HepG2 (cell line): ENCODE results near the gene CADM1. TPM values are rescaled to one million over a fixed set of nuclear protein-coding genes. Genes with fewer than 3 reads are reported as not detected.

ENCODE experiments used
- ARID5B ChIP-seq: IDR thresholded peaks from 2 replicates; pipeline ENCODE4 v1.4.0; 2020; ENCODE audit warnings: mild to moderate bottlenecking, missing genetic modification reagents
- BHLHE40 ChIP-seq: IDR thresholded peaks from 2 replicates; pipeline ENCODE4 v1.6.1; 2011; ENCODE audit warnings: low read length, improper control_type of control experiment
- BORCS8-MEF2B ChIP-seq: sonication (generic); formaldehyde crosslinking; IDR thresholded peaks from 2 replicates; pipeline ENCODE4 v1.8.0; 2022; ENCODE audit warnings: mild to moderate bottlenecking, missing genetic modification reagents
- CREB1 ChIP-seq, 2 experiments: fragments of 450-650 bp in 1 of 2; IDR thresholded peaks; 2 replicates each; pipeline ENCODE4 v1.6.1; 2016 to 2017; ENCODE audit warnings: control low read depth in 1 of 2, mild to moderate bottlenecking in 1 of 2, missing compliant biosample characterization in 1 of 2, missing genetic modification characterization in 1 of 2
- HNF4G ChIP-seq, 2 experiments: sonication (generic) in 1 of 2; formaldehyde crosslinking in 1 of 2; IDR thresholded peaks; 2 replicates each; pipeline versions ENCODE4 v1.4.0 to v1.6.1; 2011 to 2020; ENCODE audit warnings: borderline replicate concordance in 2 of 2, low read depth in 2 of 2, mild to moderate bottlenecking in 2 of 2, low read length in 1 of 2, missing genetic modification reagents in 1 of 2, moderate library complexity in 1 of 2
- IRF2 ChIP-seq: IDR thresholded peaks from 2 replicates; pipeline ENCODE4 v1.6.1; 2018; ENCODE audit warnings: missing genetic modification reagents, missing compliant biosample characterization
- KLF12 ChIP-seq: sonication (generic); formaldehyde crosslinking; IDR thresholded peaks from 2 replicates; pipeline ENCODE4 v1.4.0; 2020; ENCODE audit warnings: missing genetic modification reagents, borderline replicate concordance
- NBN ChIP-seq: fragments of 450-650 bp; conservative IDR thresholded peaks from 2 replicates; pipeline ENCODE4 v1.6.1; 2017
- NR2C2 ChIP-seq: sonication (generic); formaldehyde crosslinking; IDR thresholded peaks from 2 replicates; pipeline ENCODE4 v1.4.0; 2020; ENCODE audit warnings: missing genetic modification reagents, mild to moderate bottlenecking, moderate library complexity, borderline replicate concordance
- SOX6 ChIP-seq, 2 experiments: fragments of 450-650 bp in 1 of 2; sonication (generic) in 1 of 2; formaldehyde crosslinking in 1 of 2; IDR thresholded peaks; 2 replicates each; pipeline versions ENCODE4 v1.4.0 to v1.6.1; 2017 to 2020; ENCODE audit warnings: antibody characterized with exemption in 1 of 2, mild to moderate bottlenecking in 1 of 2, missing genetic modification reagents in 1 of 2
- TFDP1 ChIP-seq: IDR thresholded peaks from 2 replicates; pipeline ENCODE4 v1.6.1; 2016; ENCODE audit warnings: missing compliant biosample characterization, missing genetic modification reagents, borderline replicate concordance
- ZFX ChIP-seq: sonication (generic); formaldehyde crosslinking; IDR thresholded peaks from 2 replicates; pipeline ENCODE4 v1.4.0; 2020; ENCODE audit warnings: mild to moderate bottlenecking, low read depth, missing genetic modification reagents, moderate library complexity
- ZMYM4 ChIP-seq: sonication (generic); formaldehyde crosslinking; IDR thresholded peaks from 2 replicates; pipeline ENCODE4 v1.8.1; 2023; ENCODE audit warnings: mild to moderate bottlenecking, missing genetic modification reagents
- ZNF24 ChIP-seq: fragments of 450-650 bp; IDR thresholded peaks from 2 replicates; pipeline ENCODE4 v1.6.1; 2017; ENCODE audit warnings: antibody characterized with exemption, mild to moderate bottlenecking
- ZNF260 ChIP-seq: sonication (generic); formaldehyde crosslinking; IDR thresholded peaks from 2 replicates; pipeline ENCODE4 v1.4.0; 2020; ENCODE audit warnings: missing genetic modification reagents, low read depth, mild to moderate bottlenecking, borderline replicate concordance
- ZNF326 ChIP-seq: sonication (generic); formaldehyde crosslinking; IDR thresholded peaks from 2 replicates; pipeline ENCODE4 v1.4.0; 2020; ENCODE audit warnings: missing genetic modification reagents, borderline replicate concordance
- ZNF510 ChIP-seq: sonication (generic); formaldehyde crosslinking; IDR thresholded peaks from 2 replicates; pipeline ENCODE4 v1.4.0; 2020; ENCODE audit warnings: low read depth, mild to moderate bottlenecking, missing genetic modification reagents
- ZNF558 ChIP-seq: sonication (generic); formaldehyde crosslinking; IDR thresholded peaks from 2 replicates; pipeline ENCODE4 v1.9.0; 2022; ENCODE audit warnings: mild to moderate bottlenecking, missing genetic modification reagents, borderline replicate concordance
- ZNF777 ChIP-seq: sonication (generic); formaldehyde crosslinking; IDR thresholded peaks from 2 replicates; pipeline ENCODE4 v1.4.0; 2020; ENCODE audit warnings: missing genetic modification reagents
- polyA plus RNA-seq, 8 experiments: library from polyadenylated mRNA; depleted of rRNA in 3 of 8; stranded (reverse) in 7 of 8; unstranded in 1 of 8; fragments of >200 nt; fragmentation: Illumina TruSeq in 4 of 8; extraction: Trizol in 4 of 8; gene quantifications; 2 replicates each; pipeline versions ENCODE4 v1.2.1 to v1.2.3, GENCODE V29; 2011 to 2016; ENCODE audit warnings: low read depth in 4 of 8, missing spikeins in 1 of 8, mixed read lengths in 1 of 8; ENCODE audit not compliant: insufficient read depth in 1 of 8
- total RNA-seq, 5 experiments: library from RNA; depleted of rRNA; stranded (reverse); fragments of >200 nt; fragmentation: Illumina TruSeq; extraction: Trizol; gene quantifications; 2 replicates each; pipeline ENCODE4 v1.2.3, GENCODE V29; 2016; ENCODE audit warnings: low read depth in 1 of 5
- TF ChIP-seq, protein P1 (sequence below), 2 experiments: sonication (generic) in 1 of 2; formaldehyde crosslinking in 1 of 2; IDR thresholded peaks; 2 replicates each; pipeline versions ENCODE4 v1.4.0 to v1.6.1; 2018 to 2020; ENCODE audit warnings: missing genetic modification reagents in 2 of 2, borderline replicate concordance in 1 of 2, low read depth in 1 of 2, mild to moderate bottlenecking in 1 of 2, missing biosample characterization in 1 of 2

CADM1 gene
- total and polyA plus RNA-seq, 2 of the 13 experiments (the other 11 are each of a cell fraction or from before 2014, with no cell fraction given), result 71.3 to 122 TPM

DNA sequence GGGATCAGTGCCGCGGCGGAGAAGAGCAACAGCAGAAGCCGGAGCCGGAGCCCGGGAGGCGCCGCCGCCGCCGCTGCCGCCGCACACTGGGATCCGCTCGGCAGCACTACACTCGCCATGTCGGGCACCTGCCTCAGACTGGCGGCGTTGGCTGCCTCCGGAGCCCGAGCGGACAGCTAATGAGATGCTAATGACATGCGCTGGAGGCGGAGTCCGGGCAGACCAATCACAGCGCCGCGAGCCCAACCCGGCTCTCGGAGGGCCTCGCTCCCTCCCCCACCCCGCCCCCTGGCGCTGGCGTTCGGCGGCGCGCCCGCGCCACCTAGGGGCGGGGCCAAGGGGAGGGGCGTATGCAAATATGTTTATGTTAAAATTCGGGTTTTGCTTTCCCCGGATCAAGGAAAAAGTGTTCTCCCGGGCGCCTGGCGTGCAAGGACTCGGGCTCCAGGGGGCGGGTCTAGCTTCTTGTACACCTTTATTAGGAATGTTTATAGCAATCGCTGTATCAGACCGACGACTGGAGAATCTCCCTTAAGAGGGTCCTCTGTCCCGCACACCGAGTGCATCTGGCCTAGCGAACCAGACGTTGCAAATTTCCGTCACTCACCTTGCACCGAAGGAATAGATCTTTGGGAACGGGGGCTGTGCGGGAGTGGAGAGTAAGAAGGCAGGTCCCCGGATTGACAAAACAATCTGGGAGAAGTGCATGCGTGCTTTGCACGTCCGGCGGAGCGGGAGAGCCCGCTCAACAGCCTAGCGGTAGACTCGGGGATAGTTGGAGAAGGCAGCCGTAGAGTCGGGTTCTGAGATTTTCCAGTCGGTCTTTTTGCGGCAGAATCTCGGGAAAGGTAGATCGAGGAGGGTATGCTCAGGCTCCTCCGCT lies at the start of gene CADM1 (continued):
- TF ChIP-seq, protein P1, sequence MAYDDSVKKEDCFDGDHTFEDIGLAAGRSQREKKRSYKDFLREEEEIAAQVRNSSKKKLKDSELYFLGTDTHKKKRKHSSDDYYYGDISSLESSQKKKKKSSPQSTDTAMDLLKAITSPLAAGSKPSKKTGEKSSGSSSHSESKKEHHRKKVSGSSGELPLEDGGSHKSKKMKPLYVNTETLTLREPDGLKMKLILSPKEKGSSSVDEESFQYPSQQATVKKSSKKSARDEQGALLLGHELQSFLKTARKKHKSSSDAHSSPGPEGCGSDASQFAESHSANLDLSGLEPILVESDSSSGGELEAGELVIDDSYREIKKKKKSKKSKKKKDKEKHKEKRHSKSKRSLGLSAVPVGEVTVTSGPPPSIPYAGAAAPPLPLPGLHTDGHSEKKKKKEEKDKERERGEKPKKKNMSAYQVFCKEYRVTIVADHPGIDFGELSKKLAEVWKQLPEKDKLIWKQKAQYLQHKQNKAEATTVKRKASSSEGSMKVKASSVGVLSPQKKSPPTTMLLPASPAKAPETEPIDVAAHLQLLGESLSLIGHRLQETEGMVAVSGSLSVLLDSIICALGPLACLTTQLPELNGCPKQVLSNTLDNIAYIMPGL (CRISPR knock-in tag; IDR thresholded peaks at IDR 0.05; ENCODE audit: borderline replicate concordance in 1 of 2, low read depth in 1 of 2), result peak; percentile 90 to 92
- TF ChIP-seq CREB1 (IDR thresholded peaks at IDR 0.05) (0 out of 2 replicates have a peak, but pooled peaks have one; percentile 37), CREB1 (CRISPR knock-in tag; IDR thresholded peaks at IDR 0.05) (no peak), ZNF260 (CRISPR knock-in tag) (no peak), HNF4G (IDR thresholded peaks at IDR 0.05; ENCODE audit: borderline replicate concordance, low read depth, low read length) (peak; percentile 4; the same call in 1 of the 2 replicates), HNF4G (CRISPR knock-in tag; IDR thresholded peaks at IDR 0.05; ENCODE audit: borderline replicate concordance, low read depth) (peak; percentile 6; the same call in 1 of the 2 replicates), ZNF326 (CRISPR knock-in tag) (no peak), NR2C2 (0 out of 2 replicates have a peak, but pooled peaks have one; percentile 15), BORCS8-MEF2B (CRISPR knock-in tag) (peak; percentile 14; the same call in 1 of the 2 replicates), NBN (no peak), SOX6 (IDR thresholded peaks at IDR 0.05) (no peak), SOX6 (CRISPR knock-in tag; IDR thresholded peaks at IDR 0.05) (peak; percentile 60), ZFX (CRISPR knock-in tag) (peak; percentile 44; the same call in 1 of the 2 replicates), ZMYM4 (CRISPR knock-in tag) (peak; percentile 40), ARID5B (CRISPR knock-in tag) (peak; percentile 8; the same call in 1 of the 2 replicates), BHLHE40 (peak; percentile 11; the same call in 1 of the 2 replicates), ZNF777 (peak; percentile 73), ZNF24 (no peak), ZNF558 (CRISPR knock-in tag) (no peak), KLF12 (CRISPR knock-in tag) (no peak), ZNF510 (CRISPR knock-in tag) (no peak), IRF2 (CRISPR knock-in tag) (peak; percentile 46; the same call in 1 of the 2 replicates), TFDP1 (no peak; the same call in 1 of the 2 replicates)
